ENCODE data around the gene CHIC2. TPM values are rescaled to one million over a fixed set of nuclear protein-coding genes. Genes with fewer than 3 reads are reported as not detected.
A peak's percentile ranks its signal among the peaks of the same experiment; 100 is the strongest.
"Not testable (repeated sequence)": the region's sequence is repeated elsewhere in the genome, so short reads cannot be mapped to it uniquely, and the experiment has no call there.

Gene CHIC2
- polyA plus RNA-seq: 43.6 TPM

DNA sequence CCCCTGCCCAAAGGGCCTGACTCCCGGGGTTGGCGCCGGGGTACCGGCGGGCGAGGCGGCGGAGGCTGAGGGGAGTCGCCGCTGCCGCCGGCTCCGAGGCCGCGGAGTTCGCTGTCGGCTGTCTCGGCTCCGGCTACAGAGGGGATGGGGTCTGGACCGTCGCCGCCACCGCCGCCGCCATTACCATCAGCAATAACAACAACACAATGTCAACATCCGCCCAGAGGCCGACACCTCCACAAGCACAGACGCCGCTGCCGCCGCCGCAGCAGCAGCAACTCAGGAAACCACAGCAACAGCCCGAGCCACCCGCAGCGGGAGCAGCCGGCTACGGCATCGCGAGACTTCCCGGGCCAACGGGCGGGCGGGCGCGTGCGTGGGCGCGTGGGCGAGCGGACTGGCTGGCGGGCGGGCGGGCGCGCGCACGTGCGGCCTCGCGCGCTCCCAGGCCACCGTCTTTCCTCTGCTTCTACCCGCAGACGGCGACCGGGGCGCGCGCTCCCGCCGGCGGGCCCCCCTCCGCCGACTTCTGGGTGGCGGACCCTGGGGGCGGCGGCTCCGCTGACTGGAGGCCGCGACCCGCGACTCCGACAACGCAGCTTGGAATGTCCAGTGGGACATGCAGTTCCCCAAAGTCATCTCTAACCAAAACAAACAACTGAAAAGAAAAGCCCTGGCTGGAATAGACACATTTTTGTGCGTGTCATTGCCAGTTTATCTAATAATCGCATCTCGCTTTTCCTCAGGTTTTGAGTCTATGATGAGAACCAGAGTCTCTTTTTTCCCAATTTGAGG, at the start of gene CHIC2:
Gene CHIC2, minus strand, starts transcription at position 289 of the 795 bp plus-strand sequence. CDS start 305 bp downstream, outside the sequence.
- H3K36me3 Mint-ChIP-seq: no peaks in the 10 kb centered on the region
- H3K27ac Mint-ChIP-seq: peak within 1 kb of the TSS; percentile 86 to 98 (median 96)
- peak within 1 kb of the TSS; percentile 90 to 98 (median 94) for H3K4me3 Mint-ChIP-seq
- no peaks in the 10 kb centered on the region for H3K27me3 Mint-ChIP-seq
- peaks cover 28 to 40% (median 33%) of the 10 kb centered on the region in 3 donors for H3K4me1 Mint-ChIP-seq
- no peaks in the 10 kb centered on the region for H3K9me3 Mint-ChIP-seq

DNA sequence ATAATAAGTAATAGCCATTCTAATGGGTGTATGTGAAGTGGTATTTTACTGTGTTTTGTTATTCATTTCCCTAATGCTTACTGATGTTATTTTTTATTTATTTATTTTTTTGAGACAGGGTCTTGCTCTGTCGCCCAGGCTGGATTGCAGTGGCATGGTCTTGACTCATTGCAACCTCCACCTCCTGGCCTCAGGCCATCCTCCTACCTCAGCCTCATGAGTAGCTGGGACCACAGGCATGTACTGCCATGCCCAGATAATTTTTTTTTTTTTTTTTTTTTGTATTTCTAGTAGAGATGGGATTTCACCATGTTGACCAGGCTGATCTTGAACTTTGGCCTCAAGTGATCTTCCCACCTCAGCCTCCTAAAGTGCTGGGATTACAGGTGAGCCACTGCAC, 48.8 kb upstream of the CHIC2 start:
- not testable (repeated sequence) for H3K4me3 Mint-ChIP-seq, H3K9me3 Mint-ChIP-seq, H3K27ac Mint-ChIP-seq, H3K36me3 Mint-ChIP-seq
- Mint-ChIP-seq H3K27me3 (peaks cover 31% of the 10 kb centered on the region), H3K4me1 (peaks cover 10 to 22% (median 12%) of the 10 kb centered on the region in 3 donors)

DNA sequence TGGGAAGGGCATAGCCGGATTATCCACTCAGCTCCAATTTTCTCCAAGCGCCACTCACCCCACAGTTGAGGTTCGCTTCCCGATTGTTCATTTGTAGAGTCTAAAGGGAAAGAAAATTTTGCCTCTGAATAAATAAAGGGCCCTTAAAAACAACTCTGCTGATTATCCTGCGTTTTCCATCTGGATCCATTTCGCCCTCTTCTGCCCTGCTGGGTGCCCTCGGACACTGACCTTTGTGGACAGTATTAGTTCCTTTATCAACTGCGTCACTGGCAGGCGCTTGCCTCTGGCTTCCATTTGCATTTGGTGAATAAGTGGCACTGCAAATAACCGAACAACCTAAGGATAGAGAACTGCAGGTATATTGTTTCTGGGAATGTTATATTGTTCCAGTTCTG, 45.6 kb upstream of the CHIC2 start:
- Mint-ChIP-seq H3K36me3 (peaks cover under 1% of the 10 kb centered on the region), H3K9me3 (peaks cover 0 to 3% (median under 1%) of the 10 kb centered on the region in 3 donors), H3K4me1 (peaks cover 10 to 27% (median 20%) of the 10 kb centered on the region in 3 donors), H3K27me3 (peaks cover 53% of the 10 kb centered on the region), H3K27ac (peak overlapping the region in 2 of 3 donors; percentile 11 to 76), H3K4me3 (peak overlapping the region in 3 of 4 donors; percentile 10 to 86 (median 48))

DNA sequence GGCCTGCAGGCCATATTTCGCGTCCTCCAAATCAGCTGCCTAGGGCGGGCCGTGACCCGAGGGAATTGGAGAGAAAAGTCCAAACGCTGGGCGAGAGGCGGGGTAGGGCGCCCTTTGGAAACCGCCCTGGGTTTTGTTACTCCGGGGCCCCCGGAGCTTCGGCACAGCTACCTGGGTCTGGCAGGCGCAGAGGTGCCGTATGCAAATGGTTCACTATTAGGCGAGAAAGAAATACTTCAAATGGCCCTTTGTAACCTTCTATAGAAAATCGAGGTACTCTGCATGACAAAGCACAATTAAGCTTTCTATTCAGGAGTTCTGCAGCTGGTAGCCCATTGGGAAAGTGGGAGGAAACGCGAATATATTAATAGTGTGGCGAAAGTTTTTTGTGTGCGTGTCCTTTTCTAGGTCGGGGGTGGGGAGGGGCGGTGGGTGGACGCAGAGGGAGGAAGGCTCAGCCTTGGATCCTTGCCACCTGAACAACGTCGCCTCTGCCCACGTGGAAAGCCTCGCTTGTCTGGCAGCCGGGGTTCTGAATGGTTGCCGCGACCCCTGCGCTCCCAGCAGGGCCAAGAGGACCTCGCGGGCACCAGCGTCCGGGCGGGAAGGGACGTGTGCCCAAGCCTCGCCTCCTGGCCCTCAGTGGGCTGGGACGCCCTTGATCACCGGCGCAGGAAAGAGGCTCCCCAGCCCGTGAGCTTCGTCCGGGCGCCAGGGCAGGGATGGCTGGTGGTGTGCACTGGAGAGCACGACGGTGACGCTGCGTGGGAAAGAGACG, 45.0 kb upstream of the CHIC2 start:
- Mint-ChIP-seq H3K9me3 (peaks cover 0 to 3% (median 0%) of the 10 kb centered on the region in 3 donors), H3K27ac (peak overlapping the region in 1 of 3 donors; percentile 22), H3K4me1 (peaks cover 10 to 32% (median 25%) of the 10 kb centered on the region in 3 donors), H3K27me3 (peaks cover 58% of the 10 kb centered on the region), H3K36me3 (no peaks in the 10 kb centered on the region), H3K4me3 (peak overlapping the region; percentile 4 to 86 (median 38))

DNA sequence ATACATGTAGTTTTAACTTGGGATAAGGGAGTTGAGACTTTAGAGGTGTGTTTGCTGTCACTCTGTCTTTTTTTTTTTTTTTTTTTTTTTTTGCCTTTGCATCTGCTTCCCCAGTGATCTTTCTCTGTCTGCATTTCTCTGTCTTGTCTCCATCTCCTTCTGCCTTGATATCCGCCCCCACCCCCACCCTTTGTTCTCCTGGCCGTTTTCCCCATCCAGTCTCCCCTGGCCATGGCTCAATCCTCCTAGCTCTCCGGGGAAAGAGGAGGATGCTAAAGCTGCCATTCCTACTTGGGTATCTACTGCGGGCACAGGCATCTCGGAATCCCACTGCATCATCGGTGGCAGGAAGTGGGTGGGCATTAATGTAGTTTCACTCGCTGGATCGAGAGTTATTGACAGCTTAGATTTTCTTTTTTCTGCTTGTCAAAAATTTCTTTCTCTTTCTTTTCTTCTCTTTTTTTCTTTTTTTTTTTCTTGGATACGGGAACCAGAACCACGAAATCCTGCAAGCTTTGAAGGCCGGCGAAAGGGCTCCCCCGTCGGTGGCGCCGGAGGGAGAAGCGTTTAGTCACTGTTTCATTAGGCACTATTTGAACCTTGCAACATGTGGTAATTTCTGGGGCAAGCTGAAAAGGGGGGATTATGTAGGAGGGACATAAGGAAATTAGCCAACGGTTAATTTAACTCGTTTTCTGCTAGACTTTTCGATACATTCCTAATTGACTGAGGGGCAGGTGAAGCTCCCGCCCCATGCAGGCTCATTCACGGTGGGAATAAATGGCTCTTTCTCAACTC, 43.7 kb upstream of the CHIC2 start:
- Mint-ChIP-seq H3K4me3 (peak overlapping the region; percentile 23 to 76 (median 61)), H3K27ac (peak overlapping the region in 1 of 3 donors; percentile 26), H3K4me1 (peaks cover 11 to 32% (median 27%) of the 10 kb centered on the region in 3 donors), H3K27me3 (peaks cover 68% of the 10 kb centered on the region), H3K9me3 (peaks cover 0 to 3% (median 0%) of the 10 kb centered on the region in 3 donors), H3K36me3 (no peaks in the 10 kb centered on the region)

DNA sequence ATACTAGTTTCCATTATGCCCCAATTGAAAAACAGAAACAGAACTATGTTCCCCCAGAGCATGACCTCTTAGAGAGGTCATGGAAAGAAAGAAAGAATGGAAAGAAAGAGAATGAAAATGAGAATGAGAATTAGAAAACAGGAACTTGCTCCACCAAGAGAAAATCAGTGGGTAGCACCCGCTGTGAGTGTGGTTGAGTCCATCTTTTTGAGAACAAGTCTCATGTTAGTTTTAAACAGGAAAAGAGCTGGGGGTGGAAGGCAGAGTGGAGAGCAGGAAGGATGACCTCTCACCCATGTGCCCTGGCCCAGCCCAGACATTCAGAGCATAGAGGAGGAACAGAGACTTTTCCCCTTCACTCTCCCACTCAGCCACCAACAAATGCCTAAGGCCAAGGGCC, 40.5 kb upstream of the CHIC2 start:
- peaks cover 0 to 12% (median 0%) of the 10 kb centered on the region in 3 donors for H3K9me3 Mint-ChIP-seq
- H3K4me3 Mint-ChIP-seq: peak overlapping the region in 1 of 4 donors; percentile 36
- no peaks in the 10 kb centered on the region for H3K36me3 Mint-ChIP-seq
- peaks cover 83% of the 10 kb centered on the region for H3K27me3 Mint-ChIP-seq
- H3K27ac Mint-ChIP-seq: peak overlapping the region in 2 of 3 donors; percentile 52 to 69
- H3K4me1 Mint-ChIP-seq: peaks cover 12 to 41% (median 40%) of the 10 kb centered on the region in 3 donors

DNA sequence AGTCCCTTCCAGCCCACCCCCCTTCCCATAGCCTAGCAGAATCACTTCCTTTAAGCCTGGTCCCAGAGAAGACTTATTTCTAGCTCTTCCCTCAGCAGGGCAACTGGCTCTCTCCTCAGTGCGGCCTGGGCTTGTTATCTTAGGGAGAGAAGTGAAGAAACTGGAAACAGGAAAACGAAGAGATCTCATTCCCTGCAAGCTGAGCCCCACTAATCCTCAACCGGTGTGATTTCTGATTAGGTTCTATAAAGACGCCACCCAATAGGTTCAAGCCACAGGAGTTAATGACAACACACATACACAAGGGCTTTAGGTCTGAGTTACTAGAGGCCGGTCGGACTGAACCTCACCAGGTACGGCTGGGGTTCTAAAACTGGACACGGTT, 38.8 kb upstream of the CHIC2 start:
- Mint-ChIP-seq H3K9me3 (peaks cover 0 to 10% (median 0%) of the 10 kb centered on the region in 3 donors), H3K27ac (peak overlapping the region; percentile 25 to 92 (median 46)), H3K27me3 (peaks cover 83% of the 10 kb centered on the region), H3K36me3 (no peaks in the 10 kb centered on the region), H3K4me3 (peak overlapping the region; percentile 10 to 64 (median 32)), H3K4me1 (peaks cover 15 to 47% (median 37%) of the 10 kb centered on the region in 3 donors)

DNA sequence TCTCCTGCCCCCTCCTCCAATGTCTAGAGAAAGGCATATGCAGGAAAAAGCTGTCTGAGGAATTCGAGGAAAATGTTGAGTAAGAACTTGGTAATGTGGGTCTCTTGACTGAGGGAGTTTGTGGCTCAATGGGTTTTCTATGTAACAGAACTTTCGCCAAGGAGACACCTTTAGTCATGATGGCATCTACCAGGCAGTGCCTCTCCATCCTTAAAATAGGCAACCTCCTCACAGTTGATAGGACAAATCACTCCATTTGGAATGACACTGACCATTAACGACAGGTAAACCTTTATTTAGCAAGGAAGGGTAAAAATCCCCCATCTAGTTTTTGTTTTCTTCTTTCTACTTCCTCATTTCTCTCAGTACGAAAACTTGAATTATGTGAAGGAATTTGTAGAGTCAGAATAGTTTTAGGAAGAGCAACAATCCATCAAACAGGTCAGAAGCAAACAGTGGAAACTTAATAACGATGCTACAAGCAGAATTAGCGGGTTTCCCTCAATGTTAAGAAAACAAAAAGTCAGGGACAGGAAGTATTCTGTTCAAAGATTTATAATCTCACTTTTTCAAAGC, 38.2 kb upstream of the CHIC2 start:
- H3K4me3 Mint-ChIP-seq: peak overlapping the region; percentile 42 to 67 (median 64)
- H3K4me1 Mint-ChIP-seq: peaks cover 15 to 49% (median 33%) of the 10 kb centered on the region in 3 donors
- no peaks in the 10 kb centered on the region for H3K36me3 Mint-ChIP-seq
- H3K27me3 Mint-ChIP-seq: peaks cover 85% of the 10 kb centered on the region
- H3K9me3 Mint-ChIP-seq: peaks cover 0 to 10% (median 0%) of the 10 kb centered on the region in 3 donors
- H3K27ac Mint-ChIP-seq: peak overlapping the region; percentile 25 to 92 (median 64)

DNA sequence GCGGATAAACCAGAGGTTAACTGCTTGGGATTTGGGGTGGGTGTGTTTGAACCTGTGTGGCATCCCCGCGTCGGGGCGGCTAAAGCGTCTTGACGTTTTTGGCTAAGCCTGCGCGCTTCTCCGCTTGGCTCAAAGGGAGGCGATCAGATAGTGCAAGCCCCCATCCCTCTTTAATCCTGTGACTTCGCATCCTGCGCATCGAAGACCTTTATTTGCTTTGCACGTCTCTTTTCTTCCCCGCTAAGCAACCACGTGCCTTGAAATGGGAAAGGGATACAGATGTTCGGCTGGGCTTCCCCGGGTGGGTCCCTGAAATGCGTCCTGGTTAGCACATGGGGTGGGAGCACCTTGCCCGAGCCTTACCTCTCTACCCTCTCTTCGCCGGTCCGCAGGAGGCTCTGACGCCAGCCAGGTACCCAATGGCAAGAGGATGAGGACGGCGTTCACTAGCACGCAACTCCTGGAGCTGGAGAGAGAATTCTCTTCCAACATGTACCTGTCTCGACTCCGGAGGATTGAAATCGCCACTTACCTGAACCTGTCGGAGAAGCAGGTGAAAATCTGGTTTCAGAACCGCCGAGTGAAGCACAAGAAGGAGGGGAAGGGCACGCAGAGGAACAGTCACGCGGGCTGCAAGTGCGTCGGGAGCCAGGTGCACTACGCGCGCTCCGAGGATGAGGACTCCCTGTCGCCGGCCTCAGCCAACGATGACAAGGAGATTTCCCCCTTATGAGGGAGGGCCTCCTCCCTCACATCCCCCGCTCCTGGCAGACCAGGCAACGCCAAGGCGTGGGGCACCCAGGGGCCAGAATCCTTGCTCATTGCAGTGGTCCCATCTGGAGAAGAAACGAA, 37.0 kb upstream of the CHIC2 start:
- Mint-ChIP-seq H3K4me3 (peak overlapping the region; percentile 69 to 87 (median 76)), H3K36me3 (no peaks in the 10 kb centered on the region), H3K27me3 (peaks cover 83% of the 10 kb centered on the region), H3K4me1 (peaks cover 15 to 43% (median 32%) of the 10 kb centered on the region in 3 donors), H3K9me3 (peaks cover 0 to 10% (median 0%) of the 10 kb centered on the region in 3 donors), H3K27ac (peak overlapping the region; percentile 44 to 90 (median 53))

DNA sequence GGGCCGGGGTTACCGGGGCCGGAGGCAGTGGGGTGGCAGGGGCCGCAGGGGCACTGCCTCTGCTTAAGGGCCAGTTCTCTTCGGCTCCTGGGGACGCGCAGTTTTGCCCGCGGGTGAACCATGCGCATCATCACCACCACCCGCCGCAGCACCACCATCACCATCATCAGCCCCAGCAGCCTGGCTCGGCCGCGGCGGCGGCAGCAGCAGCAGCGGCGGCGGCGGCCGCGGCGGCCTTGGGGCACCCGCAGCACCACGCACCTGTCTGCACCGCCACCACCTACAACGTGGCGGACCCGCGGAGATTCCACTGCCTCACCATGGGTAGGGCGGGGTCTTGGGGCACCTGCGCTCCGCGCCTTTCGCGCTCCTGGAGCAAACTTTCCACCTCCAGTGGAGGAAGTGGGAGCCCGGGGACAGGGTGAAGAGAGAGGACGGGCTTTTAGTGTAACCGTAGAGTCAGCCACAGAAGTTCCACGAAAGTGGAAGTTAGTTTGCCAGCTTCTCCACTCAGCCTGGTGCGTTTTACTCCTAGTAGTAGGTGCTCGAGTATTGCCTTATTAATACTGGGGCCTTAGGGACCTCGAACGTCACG, 36.3 kb upstream of the CHIC2 start:
- peak overlapping the region; percentile 44 to 90 (median 79) for H3K27ac Mint-ChIP-seq
- H3K4me3 Mint-ChIP-seq: peak overlapping the region; percentile 69 to 87 (median 76)
- peaks cover 18 to 43% (median 32%) of the 10 kb centered on the region in 3 donors for H3K4me1 Mint-ChIP-seq
- peaks cover 81% of the 10 kb centered on the region for H3K27me3 Mint-ChIP-seq
- no peaks in the 10 kb centered on the region for H3K36me3 Mint-ChIP-seq
- peaks cover 0 to 10% (median 0%) of the 10 kb centered on the region in 3 donors for H3K9me3 Mint-ChIP-seq

DNA sequence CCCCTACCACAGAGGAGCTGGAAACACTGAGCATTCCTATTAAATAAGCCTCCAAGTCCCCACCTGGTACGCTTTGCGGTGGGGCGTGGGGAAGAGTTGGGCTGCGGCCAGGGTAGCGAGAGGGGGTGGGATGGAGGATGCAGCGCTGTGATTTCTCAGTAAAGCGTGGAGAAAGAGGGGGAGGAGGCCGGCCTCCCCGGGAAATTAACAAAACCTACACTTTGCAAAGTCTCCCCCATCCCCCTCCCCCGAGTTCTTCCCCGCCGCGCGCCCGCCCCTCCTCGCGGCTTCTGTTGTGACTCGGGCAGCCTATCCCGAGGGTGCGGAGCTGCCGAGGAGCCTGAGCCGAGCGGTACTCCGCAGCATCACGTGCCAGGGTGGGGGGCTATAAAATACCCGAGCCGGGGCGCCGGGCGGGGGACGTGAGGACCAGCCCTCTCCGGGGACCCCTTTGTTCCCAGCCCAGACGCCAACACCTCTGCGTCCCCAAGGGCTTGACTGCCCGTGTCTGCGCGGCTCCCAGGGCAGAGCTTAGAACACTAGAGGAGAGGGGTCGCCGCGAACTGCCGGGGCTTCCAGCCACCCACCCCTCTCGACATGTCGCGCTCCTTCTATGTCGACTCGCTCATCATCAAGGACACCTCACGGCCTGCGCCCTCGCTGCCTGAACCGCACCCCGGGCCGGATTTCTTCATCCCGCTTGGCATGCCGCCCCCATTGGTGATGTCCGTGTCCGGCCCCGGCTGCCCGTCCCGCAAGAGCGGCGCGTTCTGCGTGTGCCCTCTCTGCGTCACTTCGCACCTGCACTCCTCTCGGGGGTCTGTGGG, 35.6 kb upstream of the CHIC2 start, which contains the start of gene GSX2:
Gene GSX2, plus strand, starts transcription at position 416 of the 827 bp plus-strand sequence. Its CDS starts 182 bp downstream, at position 598.
- Mint-ChIP-seq H3K4me1 (peaks cover 18 to 43% (median 32%) of the 10 kb centered on the region in 3 donors), H3K27ac (peak within 1 kb of the TSS; percentile 69 to 90 (median 79)), H3K9me3 (peaks cover 0 to 10% (median 0%) of the 10 kb centered on the region in 3 donors), H3K27me3 (peaks cover 83% of the 10 kb centered on the region), H3K4me3 (peak within 1 kb of the TSS; percentile 71 to 88 (median 84)), H3K36me3 (no peaks in the 10 kb centered on the region)

DNA sequence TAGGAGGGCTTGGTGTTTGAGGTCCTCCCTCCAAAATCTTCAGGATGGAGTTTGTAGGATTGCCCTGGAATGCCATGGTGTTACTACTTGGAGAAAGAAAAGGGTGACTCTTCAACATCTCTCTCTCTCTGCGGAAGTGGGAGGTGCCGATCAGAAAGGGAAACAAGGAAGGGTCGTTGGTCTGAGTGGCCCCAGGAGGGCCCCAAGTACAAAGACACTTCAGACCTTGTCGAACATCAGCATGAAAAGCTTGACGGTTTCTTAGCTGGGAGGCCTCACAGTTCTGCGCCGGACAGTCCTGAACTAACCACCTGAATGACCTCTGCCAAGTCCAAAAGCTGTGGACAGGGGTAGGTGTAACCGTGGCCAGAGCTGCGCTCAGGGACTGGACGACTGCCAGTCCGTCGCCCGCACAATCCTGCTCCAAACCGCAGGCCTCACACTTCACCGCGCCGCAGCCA, 34.9 kb upstream of the CHIC2 start:
- Mint-ChIP-seq H3K27ac (peak overlapping the region in 2 of 3 donors; percentile 10 to 69), H3K9me3 (peaks cover 0 to 10% (median 0%) of the 10 kb centered on the region in 3 donors), H3K27me3 (peaks cover 83% of the 10 kb centered on the region), H3K36me3 (no peaks in the 10 kb centered on the region), H3K4me3 (peak overlapping the region; percentile 50 to 88 (median 70)), H3K4me1 (peaks cover 18 to 38% (median 28%) of the 10 kb centered on the region in 3 donors)
